SK-N-SH (cell line): ENCODE data around the gene TMEM51. TPM values are rescaled to one million over a fixed set of nuclear protein-coding genes. Genes with fewer than 3 reads are reported as not detected.
A peak's percentile ranks its signal among the peaks of the same experiment; 100 is the strongest.
"Not testable (repeated sequence)": the region's sequence is repeated elsewhere in the genome, so short reads cannot be mapped to it uniquely, and the experiment has no call there.

Experiments
- CTCF ChIA-PET: fragments of 300-600, 350-600 bp; formaldehyde crosslinking; extraction: SDS; loops from one replicate; lab custom pipeline; 2021; lab: Yijun Ruan, JAX
- POLR2A ChIA-PET: fragments of 350-600 bp; sonication (Branson Sonifier 250); formaldehyde crosslinking; extraction: SDS; loops from one replicate; lab custom pipeline; 2020; ENCODE audit warnings: antibody characterized with exemption, inconsistent platforms; lab: Yijun Ruan, JAX
- DNase-seq: peaks from one replicate; pipeline ENCODE4 v3.0.0; 2012
- H2AFZ ChIP-seq: fragments of 200-600 bp; sonication (generic); 2 replicates; pipeline ENCODE4 v1.8.1; 2016; ENCODE audit warnings: antibody characterized with exemption, mild to moderate bottlenecking, low read depth
- H3F3A ChIP-seq: fragments of 200-600 bp; sonication (generic); replicated peaks from 2 replicates; pipeline ENCODE3; 2016; ENCODE audit warnings: antibody characterized with exemption, mild to moderate bottlenecking; ENCODE audit not compliant: insufficient read depth
- H3K27ac ChIP-seq, 2 experiments: fragments of 200-500 bp in 1 of 2; fragments of 200-600 bp in 1 of 2; sonication (Bioruptor generic) in 1 of 2; sonication (generic), shearing (Covaris generic) in 1 of 2; 2 replicates each; pipeline versions ENCODE4 v1.5.1 to v1.6.1; 2014 to 2016; ENCODE audit warnings: low read depth in 2 of 2, inconsistent platforms in 1 of 2, low read length in 1 of 2, mild to moderate bottlenecking in 1 of 2, mixed read lengths in 1 of 2
- H3K27me3 ChIP-seq: fragments of 200-600 bp; sonication (generic), shearing (Covaris generic); 2 replicates; pipeline ENCODE4 v1.6.1; 2016; ENCODE audit warnings: mixed run types; ENCODE audit not compliant: insufficient read depth
- H3K36me3 ChIP-seq, 2 experiments: fragments of 200-500 bp in 1 of 2; fragments of 200-600 bp in 1 of 2; sonication (Bioruptor generic) in 1 of 2; sonication (generic) in 1 of 2; replicated peaks in 1 of 2; 2 replicates each; pipeline versions ENCODE3 to v1.5.1; 2014 to 2016; ENCODE audit warnings: low read length in 1 of 2, mild to moderate bottlenecking in 1 of 2; ENCODE audit not compliant: insufficient read depth in 2 of 2, control insufficient read depth in 1 of 2
- H3K4me1 ChIP-seq, 2 experiments: fragments of 200-500 bp in 1 of 2; fragments of 200-600 bp in 1 of 2; sonication (Bioruptor generic) in 1 of 2; sonication (generic), shearing (Covaris generic) in 1 of 2; 2 replicates each; pipeline versions ENCODE4 v1.5.1 to v1.6.1; 2014 to 2016; ENCODE audit warnings: low read depth in 1 of 2, low read length in 1 of 2, mixed run types in 1 of 2; ENCODE audit not compliant: insufficient read depth in 2 of 2, control insufficient read depth in 1 of 2
- H3K4me2 ChIP-seq: fragments of 200-600 bp; sonication (generic), shearing (Covaris generic); 2 replicates; pipeline ENCODE4 v1.6.1; 2017; ENCODE audit warnings: mixed run types
- H3K4me3 ChIP-seq, 2 experiments: fragments of 200-500 bp in 1 of 2; fragments of 200-600 bp in 1 of 2; sonication (Bioruptor generic) in 1 of 2; sonication (generic), shearing (Covaris generic) in 1 of 2; 2 replicates each; pipeline versions ENCODE4 v1.5.1 to v1.8.1; 2014 to 2016; ENCODE audit warnings: low read depth in 2 of 2, inconsistent platforms in 1 of 2, low read length in 1 of 2, mild to moderate bottlenecking in 1 of 2, mixed read lengths in 1 of 2, moderate library complexity in 1 of 2
- H3K79me2 ChIP-seq: fragments of 200-600 bp; sonication (generic); 2 replicates; pipeline ENCODE4 v1.8.1; 2017; ENCODE audit warnings: mild to moderate bottlenecking; ENCODE audit not compliant: insufficient read depth
- H3K9ac ChIP-seq: fragments of 200-600 bp; sonication (generic); 2 replicates; pipeline ENCODE4 v1.6.1; 2017; ENCODE audit warnings: mixed run types
- H3K9me2 ChIP-seq: fragments of 200-600 bp; sonication (generic); 2 replicates; pipeline ENCODE4 v1.6.1; 2017; ENCODE audit warnings: mixed run types
- H3K9me3 ChIP-seq: fragments of 200-600 bp; sonication (generic); 2 replicates; pipeline ENCODE4 v1.6.1; 2017; ENCODE audit warnings: mixed run types, mild to moderate bottlenecking, moderate library complexity
- H4K20me1 ChIP-seq: fragments of 200-600 bp; sonication (generic); 2 replicates; pipeline ENCODE4 v1.6.1; 2017; ENCODE audit warnings: mild to moderate bottlenecking, mixed run types; ENCODE audit not compliant: insufficient read depth
- CHD2 ChIP-seq: fragments of 150-350 bp; IDR thresholded peaks from 2 replicates; pipeline ENCODE4 v1.6.1; 2018; ENCODE audit warnings: low read length; ENCODE audit not compliant: partially characterized antibody
- FOSL2 ChIP-seq: IDR thresholded peaks from 2 replicates; pipeline ENCODE4 v1.4.0; 2012; ENCODE audit warnings: low read depth, mild to moderate bottlenecking, moderate library complexity, borderline replicate concordance
- FOXJ3 ChIP-seq: sonication (generic); formaldehyde crosslinking; IDR thresholded peaks from 2 replicates; pipeline ENCODE4 v1.5.1; 2020; ENCODE audit warnings: mild to moderate bottlenecking, missing genetic modification reagents
- GABPA ChIP-seq: IDR thresholded peaks from 2 replicates; pipeline ENCODE4 v1.4.0; 2012; ENCODE audit warnings: low read depth, mild to moderate bottlenecking
- GATA2 ChIP-seq: sonication (generic); formaldehyde crosslinking; IDR thresholded peaks from 2 replicates; pipeline ENCODE4 v1.5.0; 2020; ENCODE audit warnings: mild to moderate bottlenecking, missing genetic modification reagents
- IRF3 ChIP-seq: fragments of 150-350 bp; IDR thresholded peaks from 2 replicates; pipeline ENCODE4 v1.6.1; 2016; ENCODE audit warnings: mild to moderate bottlenecking, low read depth, low read length
- MAX ChIP-seq: IDR thresholded peaks from 2 replicates; pipeline ENCODE4 v1.4.0; 2012; ENCODE audit warnings: low read depth
- MEF2A ChIP-seq: IDR thresholded peaks from 2 replicates; pipeline ENCODE4 v1.4.0; 2012; ENCODE audit warnings: low read depth, borderline replicate concordance
- MXI1 ChIP-seq: IDR thresholded peaks from 2 replicates; pipeline ENCODE4 v1.6.1; 2012; ENCODE audit warnings: mild to moderate bottlenecking, low read depth, low read length, improper control_type of control experiment
- NFIC ChIP-seq: IDR thresholded peaks from 2 replicates; pipeline ENCODE4 v1.4.0; 2012; ENCODE audit warnings: borderline replicate concordance
- NRF1 ChIP-seq: IDR thresholded peaks from 2 replicates; pipeline ENCODE4 v1.6.1; 2012; ENCODE audit warnings: low read depth, mild to moderate bottlenecking, low read length
- POLR2AphosphoS5 ChIP-seq: IDR thresholded peaks from 2 replicates; pipeline ENCODE4 v1.6.1; 2012; ENCODE audit warnings: low read depth, low read length
- RCOR1 ChIP-seq: fragments of 150-350 bp; IDR thresholded peaks from 2 replicates; pipeline ENCODE4 v1.6.1; 2017; ENCODE audit warnings: antibody characterized with exemption, low read length
- SIN3A ChIP-seq: IDR thresholded peaks from 2 replicates; pipeline ENCODE4 v1.6.1; 2012; ENCODE audit warnings: low read depth, mild to moderate bottlenecking, low read length, moderate library complexity, borderline replicate concordance
- SMC3 ChIP-seq: IDR thresholded peaks from 2 replicates; pipeline ENCODE4 v1.6.1; 2012; ENCODE audit warnings: low read depth, low read length, improper control_type of control experiment
- TCF12 ChIP-seq: IDR thresholded peaks from 2 replicates; pipeline ENCODE4 v1.4.0; 2012
- TEAD4 ChIP-seq: IDR thresholded peaks from 2 replicates; pipeline ENCODE4 v1.4.0; 2012; ENCODE audit warnings: mild to moderate bottlenecking, borderline replicate concordance; ENCODE audit not compliant: insufficient read depth
- WGBS: methylation state at CpG from one replicate; pipeline ENCODE4 v1.1.6; 2017; ENCODE audit warnings: low lambda C conversion rate; 5-methylcytosine and 5-hydroxymethylcytosine counted together
- polyA plus RNA-seq, 3 experiments: library from polyadenylated mRNA; depleted of rRNA; stranded (reverse); fragments of >200 nt; gene quantifications; 2 replicates each; pipeline ENCODE4 v1.2.3, GENCODE V29; 2012
- TF ChIP-seq, protein P1 (sequence below): IDR thresholded peaks from 2 replicates; pipeline ENCODE4 v1.4.0; 2012; ENCODE audit warnings: low read depth, borderline replicate concordance

TMEM51 gene
- polyA plus RNA-seq, 1 of the 3 experiments (the other 2 are of a cell fraction), result 25.6 TPM

GRCh38 chr1:15134285-15134684, 19.3 kb upstream of the TMEM51 start:
- Histone ChIP-seq H4K20me1 (no peaks in the 10 kb centered on the region), H3F3A (no peaks in the 10 kb centered on the region), H3K9ac (no peak overlapping the region), H3K27me3 (no peaks in the 10 kb centered on the region), H3K4me3 (no peak overlapping the region), H3K36me3 (no peaks in the 10 kb centered on the region), H3K4me2 (no peak overlapping the region), H3K9me3 (no peaks in the 10 kb centered on the region), H3K27ac (no peak overlapping the region), H3K4me1 (peaks cover 0 to 9% of the 10 kb centered on the region in 2 experiments; a peak in 1 of 4 replicates), H3K79me2 (no peaks in the 10 kb centered on the region), H2AFZ (no peak overlapping the region), H3K9me2 (no peaks in the 10 kb centered on the region)
- CTCF ChIA-PET, result interaction anchor here (1.6 to 11.1 kb wide), 3 partner anchors 18 to 171 kb away, joined by 10 to 119 read pairs (median 27); partner anchors contain the start of gene TMEM51
- no peak for TF ChIP-seq NRF1
- no peak for TF ChIP-seq MXI1
- TF ChIP-seq MAX, result no peak
- TF ChIP-seq, protein P1, sequence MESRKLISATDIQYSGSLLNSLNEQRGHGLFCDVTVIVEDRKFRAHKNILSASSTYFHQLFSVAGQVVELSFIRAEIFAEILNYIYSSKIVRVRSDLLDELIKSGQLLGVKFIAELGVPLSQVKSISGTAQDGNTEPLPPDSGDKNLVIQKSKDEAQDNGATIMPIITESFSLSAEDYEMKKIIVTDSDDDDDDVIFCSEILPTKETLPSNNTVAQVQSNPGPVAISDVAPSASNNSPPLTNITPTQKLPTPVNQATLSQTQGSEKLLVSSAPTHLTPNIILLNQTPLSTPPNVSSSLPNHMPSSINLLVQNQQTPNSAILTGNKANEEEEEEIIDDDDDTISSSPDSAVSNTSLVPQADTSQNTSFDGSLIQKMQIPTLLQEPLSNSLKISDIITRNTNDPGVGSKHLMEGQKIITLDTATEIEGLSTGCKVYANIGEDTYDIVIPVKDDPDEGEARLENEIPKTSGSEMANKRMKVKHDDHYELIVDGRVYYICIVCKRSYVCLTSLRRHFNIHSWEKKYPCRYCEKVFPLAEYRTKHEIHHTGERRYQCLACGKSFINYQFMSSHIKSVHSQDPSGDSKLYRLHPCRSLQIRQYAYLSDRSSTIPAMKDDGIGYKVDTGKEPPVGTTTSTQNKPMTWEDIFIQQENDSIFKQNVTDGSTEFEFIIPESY, result no peak
- no peak for TF ChIP-seq SIN3A
- POLR2A ChIA-PET, result no interaction called here
- no peak for DNase-seq
- 62% methylated on average over 2 of the region's 2 CpGs for WGBS

- H3K9ac ChIP-seq, H3K27me3 ChIP-seq, H3K27ac ChIP-seq, H3K4me2 ChIP-seq, H3K9me2 ChIP-seq, POLR2A ChIA-PET, H3F3A ChIP-seq, H3K9me3 ChIP-seq, DNase-seq, H3K4me3 ChIP-seq, H2AFZ ChIP-seq, H3K79me2 ChIP-seq, H4K20me1 ChIP-seq, H3K36me3 ChIP-seq: not testable (repeated sequence)
- CTCF ChIA-PET, result interaction anchor here (4.4 to 11.1 kb wide), 2 partner anchors 17 to 137 kb away, joined by 27 to 119 read pairs; partner anchors contain the start of gene TMEM51
- 93% methylated on average over 10 of the region's 10 CpGs for WGBS
- H3K4me1 ChIP-seq, result peaks cover 3 to 20% of the 10 kb centered on the region in 2 experiments; a peak in 3 of 4 replicates
These were observed 17.9 kb upstream of the TMEM51 start for GRCh38 chr1:15135604-15136003.

GRCh38 chr1:15137809-15138208, 15.7 kb upstream of the TMEM51 start:
- H3K27ac ChIP-seq, result peak overlapping the region in 1 of 2 experiments; percentile 54; a peak in 1 of 4 replicates
- CTCF ChIA-PET, result interaction anchor here (0.8 to 5.6 kb wide), 6 partner anchors 9 to 167 kb away, joined by 3 to 70 read pairs (median 6); partner anchors contain the start of gene TMEM51
- TF ChIP-seq SMC3 (no peak), RCOR1 (no peak), MAX (no peak), IRF3 (no peak), MEF2A (no peak), TEAD4 (no peak), FOSL2 (no peak), GATA2 (CRISPR knock-in tag) (no peak), SIN3A (no peak), POLR2AphosphoS5 (no peak), MXI1 (no peak), GABPA (no peak), FOXJ3 (CRISPR knock-in tag) (no peak), TCF12 (no peak), CHD2 (no peak), NFIC (no peak)

More at GRCh38 chr1:15137809-15138208, 15.7 kb upstream of the TMEM51 start:
- WGBS, result 76% methylated on average over 6 of the region's 6 CpGs
- no peaks in the 10 kb centered on the region for H3K9me2 ChIP-seq
- no peaks in the 10 kb centered on the region for H4K20me1 ChIP-seq
- peak; percentile 4 for DNase-seq
- H3K9me3 ChIP-seq, result no peaks in the 10 kb centered on the region
- H3K4me2 ChIP-seq, result no peak overlapping the region
- no peak overlapping the region for H2AFZ ChIP-seq
- no peak overlapping the region for H3K9ac ChIP-seq
- no peak overlapping the region for H3K4me3 ChIP-seq
- peaks cover 3 to 31% of the 10 kb centered on the region in 2 experiments; a peak in 3 of 4 replicates for H3K4me1 ChIP-seq
- no peaks in the 10 kb centered on the region for H3K27me3 ChIP-seq
- no peaks in the 10 kb centered on the region for H3F3A ChIP-seq
- H3K36me3 ChIP-seq, result no peaks in the 10 kb centered on the region
- POLR2A ChIA-PET, result no interaction called here
- H3K79me2 ChIP-seq, result no peaks in the 10 kb centered on the region
